ENCODE data around the gene FOXD2. TPM values are rescaled to one million over a fixed set of nuclear protein-coding genes. Genes with fewer than 3 reads are reported as not detected.

Gene FOXD2
- total RNA-seq, 2 donors from 2014 or later: 0.04 TPM; not detected in 1

GRCh38 chr1:47477595-47478080 lies 39.8 kb downstream of the FOXD2 start:
- Histone ChIP-seq H3K4me1 (no peaks in the 10 kb centered on the region), H3K4me3 (no peak overlapping the region), H3K9me3 (peaks cover 0 to 3% of the 10 kb centered on the region in 2 donors), H3K36me3 (no peaks in the 10 kb centered on the region), H3K27ac (no peak overlapping the region), H3K27me3 (no peaks in the 10 kb centered on the region)
- no peak for DNase-seq (ENCODE audit: low spot score)
- TF ChIP-seq, protein P1, sequence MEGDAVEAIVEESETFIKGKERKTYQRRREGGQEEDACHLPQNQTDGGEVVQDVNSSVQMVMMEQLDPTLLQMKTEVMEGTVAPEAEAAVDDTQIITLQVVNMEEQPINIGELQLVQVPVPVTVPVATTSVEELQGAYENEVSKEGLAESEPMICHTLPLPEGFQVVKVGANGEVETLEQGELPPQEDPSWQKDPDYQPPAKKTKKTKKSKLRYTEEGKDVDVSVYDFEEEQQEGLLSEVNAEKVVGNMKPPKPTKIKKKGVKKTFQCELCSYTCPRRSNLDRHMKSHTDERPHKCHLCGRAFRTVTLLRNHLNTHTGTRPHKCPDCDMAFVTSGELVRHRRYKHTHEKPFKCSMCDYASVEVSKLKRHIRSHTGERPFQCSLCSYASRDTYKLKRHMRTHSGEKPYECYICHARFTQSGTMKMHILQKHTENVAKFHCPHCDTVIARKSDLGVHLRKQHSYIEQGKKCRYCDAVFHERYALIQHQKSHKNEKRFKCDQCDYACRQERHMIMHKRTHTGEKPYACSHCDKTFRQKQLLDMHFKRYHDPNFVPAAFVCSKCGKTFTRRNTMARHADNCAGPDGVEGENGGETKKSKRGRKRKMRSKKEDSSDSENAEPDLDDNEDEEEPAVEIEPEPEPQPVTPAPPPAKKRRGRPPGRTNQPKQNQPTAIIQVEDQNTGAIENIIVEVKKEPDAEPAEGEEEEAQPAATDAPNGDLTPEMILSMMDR (IDR thresholded peaks at IDR 0.05): no peak

- H3K9me3 ChIP-seq: peaks cover 0 to 3% of the 10 kb centered on the region in 2 donors
- no peaks in the 10 kb centered on the region for H3K27me3 ChIP-seq
- no peaks in the 10 kb centered on the region for H3K4me1 ChIP-seq
- no peak for DNase-seq (ENCODE audit: low spot score)
- H3K4me3 ChIP-seq: no peak overlapping the region
- H3K36me3 ChIP-seq: no peaks in the 10 kb centered on the region
- H3K27ac ChIP-seq: no peak overlapping the region
- TF ChIP-seq, protein P1 (IDR thresholded peaks at IDR 0.05): no peak
Measured at GRCh38 chr1:47478090-47478489, 40.2 kb downstream of the FOXD2 start.

DNA sequence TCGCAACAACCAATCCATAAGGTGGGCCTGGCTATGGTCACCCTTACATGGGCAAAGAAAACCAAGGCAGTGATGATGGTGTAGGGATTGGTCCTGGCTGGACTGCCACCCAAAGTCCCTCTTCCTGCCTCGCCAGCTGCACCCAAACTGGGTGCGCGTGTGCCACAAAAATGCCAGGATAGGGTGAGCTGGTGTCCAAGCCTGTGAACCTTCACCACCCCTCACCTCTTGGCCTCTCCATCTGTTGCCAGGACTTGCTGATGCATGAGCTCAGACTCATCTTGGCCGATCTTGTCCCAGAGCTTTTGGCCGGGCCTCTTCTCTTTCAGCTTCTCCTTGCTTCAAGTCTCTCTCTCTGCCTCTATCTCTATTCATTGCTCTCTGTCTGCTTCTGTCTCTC lies 41.8 kb downstream of the FOXD2 start:
- Histone ChIP-seq H3K4me3 (no peak overlapping the region), H3K4me1 (no peaks in the 10 kb centered on the region), H3K9me3 (peaks cover 0 to 3% of the 10 kb centered on the region in 2 donors), H3K36me3 (no peaks in the 10 kb centered on the region), H3K27me3 (no peaks in the 10 kb centered on the region), H3K27ac (no peak overlapping the region)
- DNase-seq (ENCODE audit: low spot score): no peak
- TF ChIP-seq, protein P1 (IDR thresholded peaks at IDR 0.05): no peak

- H3K9me3 ChIP-seq: peaks cover 0 to 3% of the 10 kb centered on the region in 2 donors
- H3K36me3 ChIP-seq: no peaks in the 10 kb centered on the region
- TF ChIP-seq, protein P1 (IDR thresholded peaks at IDR 0.05): no peak
- no peaks in the 10 kb centered on the region for H3K27me3 ChIP-seq
- no peaks in the 10 kb centered on the region for H3K4me1 ChIP-seq
- no peak overlapping the region for H3K27ac ChIP-seq
- H3K4me3 ChIP-seq: no peak overlapping the region
- DNase-seq (ENCODE audit: low spot score): no peak
Measured at GRCh38 chr1:47481936-47482335, 44.1 kb downstream of the FOXD2 start.

- H3K36me3 ChIP-seq: no peaks in the 10 kb centered on the region
- H3K4me3 ChIP-seq: no peak overlapping the region
- H3K9me3 ChIP-seq: no peaks in the 10 kb centered on the region
- no peak overlapping the region for H3K27ac ChIP-seq
- no peaks in the 10 kb centered on the region for H3K4me1 ChIP-seq
- no peaks in the 10 kb centered on the region for H3K27me3 ChIP-seq
- TF ChIP-seq, protein P1 (IDR thresholded peaks at IDR 0.05): no peak
- no peak for DNase-seq (ENCODE audit: low spot score)
Measured at GRCh38 chr1:47482786-47483185, 44.9 kb downstream of the FOXD2 start.

GRCh38 chr1:47483651-47484050 lies 45.8 kb downstream of the FOXD2 start:
- TF ChIP-seq, protein P1 (IDR thresholded peaks at IDR 0.05): no peak
- DNase-seq (ENCODE audit: low spot score): no peak
- Histone ChIP-seq H3K36me3 (no peaks in the 10 kb centered on the region), H3K27me3 (no peaks in the 10 kb centered on the region), H3K9me3 (no peaks in the 10 kb centered on the region), H3K4me3 (no peak overlapping the region), H3K4me1 (no peaks in the 10 kb centered on the region), H3K27ac (no peak overlapping the region)

Measured in right atrium auricular region (tissue), 2 donors.